Upper lobe of left lung (tissue), 4 donors: ENCODE measurements around the gene ARID5B.
A peak's percentile ranks its signal among the peaks of the same experiment; 100 is the strongest.

Source experiments
- POLR2AphosphoS5 ChIP-seq, 2 donors: sonication (generic); formaldehyde crosslinking; IDR thresholded peaks; one replicate each; pipeline ENCODE4 v1.5.1; 2017; ENCODE audit warnings: antibody characterized with exemption in 2 of 2
- TF ChIP-seq, protein P1 (sequence below), 6 experiments: fragments of 450-650 bp in 4 of 6; fragments of 200-600 bp in 2 of 6; sonication (generic) in 2 of 6; IDR thresholded peaks; one replicate each; pipeline ENCODE4 v1.5.1; 2016 to 2019; ENCODE audit warnings: antibody characterized with exemption in 6 of 6

DNA sequence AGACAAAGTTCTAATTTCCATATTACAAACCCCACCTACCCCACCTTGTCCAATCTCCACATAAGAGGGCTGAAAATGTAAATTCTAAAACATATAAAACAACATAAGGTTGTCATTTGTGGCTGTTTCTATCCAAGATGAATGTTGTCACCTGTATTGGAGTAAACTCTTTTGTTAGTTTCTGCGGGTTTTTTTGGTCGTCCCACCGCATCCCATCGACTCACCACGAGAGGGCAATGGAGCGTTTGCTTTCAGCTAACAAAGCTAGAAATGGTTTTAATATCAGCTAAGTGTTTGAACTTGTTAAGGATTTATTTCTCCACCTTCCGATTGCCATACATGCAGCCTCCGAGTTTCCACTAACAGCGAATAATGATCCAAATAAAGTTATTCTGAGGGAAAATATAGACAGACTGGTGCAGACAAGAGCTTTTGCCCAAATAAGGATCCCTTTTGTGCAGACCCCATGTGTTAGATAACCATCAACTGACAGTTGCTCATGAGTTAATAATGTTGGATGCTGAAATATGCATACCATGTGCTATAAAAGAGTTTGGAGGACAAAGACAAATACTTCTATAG, 137.2 kb downstream of the ARID5B start:
- TF ChIP-seq, protein P1, sequence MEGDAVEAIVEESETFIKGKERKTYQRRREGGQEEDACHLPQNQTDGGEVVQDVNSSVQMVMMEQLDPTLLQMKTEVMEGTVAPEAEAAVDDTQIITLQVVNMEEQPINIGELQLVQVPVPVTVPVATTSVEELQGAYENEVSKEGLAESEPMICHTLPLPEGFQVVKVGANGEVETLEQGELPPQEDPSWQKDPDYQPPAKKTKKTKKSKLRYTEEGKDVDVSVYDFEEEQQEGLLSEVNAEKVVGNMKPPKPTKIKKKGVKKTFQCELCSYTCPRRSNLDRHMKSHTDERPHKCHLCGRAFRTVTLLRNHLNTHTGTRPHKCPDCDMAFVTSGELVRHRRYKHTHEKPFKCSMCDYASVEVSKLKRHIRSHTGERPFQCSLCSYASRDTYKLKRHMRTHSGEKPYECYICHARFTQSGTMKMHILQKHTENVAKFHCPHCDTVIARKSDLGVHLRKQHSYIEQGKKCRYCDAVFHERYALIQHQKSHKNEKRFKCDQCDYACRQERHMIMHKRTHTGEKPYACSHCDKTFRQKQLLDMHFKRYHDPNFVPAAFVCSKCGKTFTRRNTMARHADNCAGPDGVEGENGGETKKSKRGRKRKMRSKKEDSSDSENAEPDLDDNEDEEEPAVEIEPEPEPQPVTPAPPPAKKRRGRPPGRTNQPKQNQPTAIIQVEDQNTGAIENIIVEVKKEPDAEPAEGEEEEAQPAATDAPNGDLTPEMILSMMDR (IDR thresholded peaks at IDR 0.05): peak; percentile 64 to 82 (median 75)
- TF ChIP-seq POLR2AphosphoS5 (IDR thresholded peaks at IDR 0.05): peak in 1 of 2 donors; percentile 40
